ENCODE measurements around the gene CEL.
"Not testable (repeated sequence)": the region's sequence is repeated elsewhere in the genome, so short reads cannot be mapped to it uniquely, and the experiment has no call there.

CEL gene

GRCh38 chr9:133046900-133047295, 14.9 kb upstream of the CEL start:
- no peak for DNase-seq (ENCODE audit: low read depth in 2 of 2)

GRCh38 chr9:133048595-133048994, 13.2 kb upstream of the CEL start:
- DNase-seq (ENCODE audit: low read depth in 2 of 2) = no peak

GRCh38 chr9:133049043-133049442, 12.7 kb upstream of the CEL start:
- DNase-seq (ENCODE audit: low read depth in 2 of 2) = no peak

GRCh38 chr9:133050142-133050541, 11.6 kb upstream of the CEL start:
- DNase-seq (ENCODE audit: low read depth in 2 of 2) = no peak

GRCh38 chr9:133050781-133051180, 11.0 kb upstream of the CEL start:
- no peak for DNase-seq (ENCODE audit: low read depth in 2 of 2)

GRCh38 chr9:133051281-133051900, 10.4 kb upstream of the CEL start:
- no peak for DNase-seq (ENCODE audit: low read depth in 2 of 2)

GRCh38 chr9:133051966-133052539, 9.7 kb upstream of the CEL start:
- DNase-seq (ENCODE audit: low read depth in 2 of 2) = no peak

GRCh38 chr9:133054194-133054890, 7.4 kb upstream of the CEL start:
- DNase-seq (ENCODE audit: low read depth in 2 of 2) = no peak

- DNase-seq (ENCODE audit: low read depth in 2 of 2) = no peak
Measured at GRCh38 chr9:133054966-133055365, 6.8 kb upstream of the CEL start.

GRCh38 chr9:133055788-133056420, 5.9 kb upstream of the CEL start:
- DNase-seq (ENCODE audit: low read depth in 2 of 2) = no peak

- DNase-seq (ENCODE audit: low read depth in 2 of 2) = no peak
Measured at GRCh38 chr9:133056533-133056932, 5.2 kb upstream of the CEL start.

GRCh38 chr9:133057006-133057405, 4.8 kb upstream of the CEL start:
- DNase-seq (ENCODE audit: low read depth in 2 of 2) = no peak

- DNase-seq (ENCODE audit: low read depth in 2 of 2) = no peak
Measured at GRCh38 chr9:133057553-133057952, 4.2 kb upstream of the CEL start.

GRCh38 chr9:133058071-133058470, 3.7 kb upstream of the CEL start:
- DNase-seq (ENCODE audit: low read depth in 2 of 2) = no peak

- no peak for DNase-seq (ENCODE audit: low read depth in 2 of 2)
Measured at GRCh38 chr9:133058550-133059320, 3.0 kb upstream of the CEL start.

GRCh38 chr9:133059623-133060022, 2.2 kb upstream of the CEL start:
- no peak for DNase-seq (ENCODE audit: low read depth in 2 of 2)

GRCh38 chr9:133060417-133060841, 1.4 kb upstream of the CEL start:
- DNase-seq (ENCODE audit: low read depth in 2 of 2) = no peak

- not testable (repeated sequence) for DNase-seq (ENCODE audit: low read depth in 2 of 2)
Measured at GRCh38 chr9:133061019-133061763, 590 bp upstream of the CEL start.

- DNase-seq (ENCODE audit: low read depth in 2 of 2) = not testable (repeated sequence)
Measured at GRCh38 chr9:133062569-133062968, 788 bp downstream of the CEL start.

- DNase-seq (ENCODE audit: low read depth in 2 of 2) = no peak
Measured at GRCh38 chr9:133063159-133063499, 1.3 kb downstream of the CEL start.

GRCh38 chr9:133063500-133064231, 1.9 kb downstream of the CEL start:
- no peak for DNase-seq (ENCODE audit: low read depth in 2 of 2)
